ENCODE results near the gene GLDC. TPM values are rescaled to one million over a fixed set of nuclear protein-coding genes. Genes with fewer than 3 reads are reported as not detected.

The GLDC gene
- total RNA-seq, 1 donor from 2014 or later = 2.6 TPM

- no peak for TF ChIP-seq CTCF (IDR thresholded peaks at IDR 0.05)
- Mint-ChIP-seq H3K4me3 (peak overlapping the region; percentile 77), H3K9me3 (no peaks in the 10 kb centered on the region), H3K27ac (no peak overlapping the region), H3K36me3 (ENCODE audit: low read depth) (no peaks in the 10 kb centered on the region), H3K4me1 (peaks cover 24% of the 10 kb centered on the region), H3K27me3 (peaks cover 41% of the 10 kb centered on the region)
- ChIA-PET CTCF (no interaction called here), POLR2A (interaction anchor here (1.0 to 1.1 kb wide), 2 partner anchors 36 to 37 kb away, joined by 4 read pairs; no protein-coding TSS in a partner anchor)
- no peak for ATAC-seq (ENCODE audit: low read depth)
- intact Hi-C loops (cut with micrococcal nuclease) = loop anchor here (1.0 to 2.0 kb wide), 4 partner anchors 12 to 39 kb away; no protein-coding TSS in a partner anchor
- no peak for DNase-seq
These were observed 1.0 kb downstream of the GLDC start for GRCh38 chr9:6644346-6645104.

DNA sequence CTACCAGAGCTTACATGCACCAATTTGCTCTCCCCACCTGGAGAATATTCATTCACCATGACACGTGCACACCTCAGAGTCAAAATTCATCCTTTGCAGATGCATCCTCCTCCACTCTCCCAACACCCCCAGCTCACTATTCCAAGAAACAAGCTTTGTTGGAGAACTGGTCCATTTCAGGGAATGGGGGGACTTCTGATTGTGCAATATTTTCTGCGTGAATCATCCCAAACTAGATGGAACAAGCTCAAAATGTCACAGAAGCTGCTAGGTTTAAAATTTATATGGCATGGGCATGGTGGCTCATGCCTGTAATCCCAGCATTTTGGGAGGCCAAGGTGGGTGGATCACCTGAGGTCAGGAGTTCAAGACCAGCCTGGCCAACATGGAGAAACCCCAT, 3.6 kb downstream of the GLDC start:
- ATAC-seq (ENCODE audit: low read depth) (no peak), DNase-seq (no peak)
- no peak for TF ChIP-seq CTCF (IDR thresholded peaks at IDR 0.05)
- ChIA-PET POLR2A (no interaction called here), CTCF (no interaction called here)
- Mint-ChIP-seq H3K4me1 (peaks cover 27% of the 10 kb centered on the region), H3K27ac (no peak overlapping the region), H3K9me3 (no peaks in the 10 kb centered on the region), H3K36me3 (ENCODE audit: low read depth) (no peaks in the 10 kb centered on the region), H3K27me3 (peaks cover 41% of the 10 kb centered on the region), H3K4me3 (no peak overlapping the region)
- intact Hi-C loops (cut with micrococcal nuclease) = no loop called here

GRCh38 chr9:6641561-6641960, 4.0 kb downstream of the GLDC start:
- no peak overlapping the region for H3K27ac Mint-ChIP-seq
- POLR2A ChIA-PET = no interaction called here
- H3K36me3 Mint-ChIP-seq (ENCODE audit: low read depth) = no peaks in the 10 kb centered on the region
- CTCF ChIA-PET = no interaction called here
- no peaks in the 10 kb centered on the region for H3K9me3 Mint-ChIP-seq
- ATAC-seq (ENCODE audit: low read depth) (no peak), DNase-seq (no peak)
- peaks cover 41% of the 10 kb centered on the region for H3K27me3 Mint-ChIP-seq
- intact Hi-C loops (cut with micrococcal nuclease) = no loop called here
- H3K4me3 Mint-ChIP-seq = no peak overlapping the region
- H3K4me1 Mint-ChIP-seq = peaks cover 27% of the 10 kb centered on the region
- no peak for TF ChIP-seq CTCF (IDR thresholded peaks at IDR 0.05)

- ChIA-PET POLR2A (interaction anchor here (1.0 kb wide), 1 partner anchor 15 kb away, joined by 4 read pairs; no protein-coding TSS in a partner anchor), CTCF (no interaction called here)
- intact Hi-C loops (cut with micrococcal nuclease) = no loop called here
- H3K36me3 Mint-ChIP-seq (ENCODE audit: low read depth) = no peaks in the 10 kb centered on the region
- no peak for TF ChIP-seq CTCF (IDR thresholded peaks at IDR 0.05)
- peaks cover 23% of the 10 kb centered on the region for H3K4me1 Mint-ChIP-seq
- H3K27ac Mint-ChIP-seq = no peak overlapping the region
- peaks cover 40% of the 10 kb centered on the region for H3K27me3 Mint-ChIP-seq
- DNase-seq = no peak
- ATAC-seq (ENCODE audit: low read depth) = no peak
- no peaks in the 10 kb centered on the region for H3K9me3 Mint-ChIP-seq
- no peak overlapping the region for H3K4me3 Mint-ChIP-seq
These were observed 4.5 kb downstream of the GLDC start for GRCh38 chr9:6641056-6641455.

GRCh38 chr9:6640268-6641051, 5.1 kb downstream of the GLDC start:
- H3K4me1 Mint-ChIP-seq = peaks cover 20% of the 10 kb centered on the region
- POLR2A ChIA-PET = interaction anchor here (1.0 kb wide), 1 partner anchor 15 kb away, joined by 4 read pairs; no protein-coding TSS in a partner anchor
- DNase-seq (no peak), ATAC-seq (ENCODE audit: low read depth) (no peak)
- H3K9me3 Mint-ChIP-seq = no peaks in the 10 kb centered on the region
- peaks cover 40% of the 10 kb centered on the region for H3K27me3 Mint-ChIP-seq
- no peaks in the 10 kb centered on the region for H3K36me3 Mint-ChIP-seq (ENCODE audit: low read depth)
- H3K4me3 Mint-ChIP-seq = no peak overlapping the region
- no peak for TF ChIP-seq CTCF (IDR thresholded peaks at IDR 0.05)
- H3K27ac Mint-ChIP-seq = no peak overlapping the region
- CTCF ChIA-PET = interaction anchor here (0.6 kb wide), 1 partner anchor 242 kb away, joined by 4 read pairs; no protein-coding TSS in a partner anchor
- intact Hi-C loops (cut with micrococcal nuclease) = no loop called here
